ENCODE measurements around the gene GRN. TPM values are rescaled to one million over a fixed set of nuclear protein-coding genes. Genes with fewer than 3 reads are reported as not detected.

The GRN gene
- total and polyA plus RNA-seq, 2 of the 13 experiments (the other 11 are each of a cell fraction or from before 2014, with no cell fraction given): 86.6 to 143 TPM

GRCh38 chr17:44350733-44351226 lies 5.7 kb downstream of the GRN start (continued):
- TF ChIP-seq HOXA5 (CRISPR knock-in tag; IDR thresholded peaks at IDR 0.05): no peak
- TF ChIP-seq GMEB1 (CRISPR knock-in tag; IDR thresholded peaks at IDR 0.05; ENCODE audit: borderline replicate concordance): no peak
- no peak for TF ChIP-seq MXD3 (CRISPR knock-in tag; IDR thresholded peaks at IDR 0.05)
- TF ChIP-seq ZNF510 (CRISPR knock-in tag; IDR thresholded peaks at IDR 0.05; ENCODE audit: low read depth): no peak
- no peak for TF ChIP-seq ZNF234 (CRISPR knock-in tag; conservative IDR thresholded peaks at IDR 0.05)
- TF ChIP-seq HOXA9 (CRISPR knock-in tag; IDR thresholded peaks at IDR 0.05; ENCODE audit: borderline replicate concordance): no peak
- TF ChIP-seq ZNF790 (CRISPR knock-in tag; IDR thresholded peaks at IDR 0.05; ENCODE audit: borderline replicate concordance): no peak
- no peak for TF ChIP-seq KLF11 (CRISPR knock-in tag; IDR thresholded peaks at IDR 0.05)
- TF ChIP-seq ZNF598 (CRISPR knock-in tag; IDR thresholded peaks at IDR 0.05; ENCODE audit: borderline replicate concordance): no peak
- 0 out of 2 replicates have a peak, but pooled peaks have one; percentile 27 for TF ChIP-seq IRF9 (CRISPR knock-in tag; IDR thresholded peaks at IDR 0.05; ENCODE audit: borderline replicate concordance)
- TF ChIP-seq, protein P1, sequence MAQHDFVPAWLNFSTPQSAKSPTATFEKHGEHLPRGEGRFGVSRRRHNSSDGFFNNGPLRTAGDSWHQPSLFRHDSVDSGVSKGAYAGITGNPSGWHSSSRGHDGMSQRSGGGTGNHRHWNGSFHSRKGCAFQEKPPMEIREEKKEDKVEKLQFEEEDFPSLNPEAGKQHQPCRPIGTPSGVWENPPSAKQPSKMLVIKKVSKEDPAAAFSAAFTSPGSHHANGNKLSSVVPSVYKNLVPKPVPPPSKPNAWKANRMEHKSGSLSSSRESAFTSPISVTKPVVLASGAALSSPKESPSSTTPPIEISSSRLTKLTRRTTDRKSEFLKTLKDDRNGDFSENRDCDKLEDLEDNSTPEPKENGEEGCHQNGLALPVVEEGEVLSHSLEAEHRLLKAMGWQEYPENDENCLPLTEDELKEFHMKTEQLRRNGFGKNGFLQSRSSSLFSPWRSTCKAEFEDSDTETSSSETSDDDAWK (CRISPR knock-in tag; IDR thresholded peaks at IDR 0.05): no peak
- no peak for TF ChIP-seq THAP7 (CRISPR knock-in tag; IDR thresholded peaks at IDR 0.05)
- no peak for TF ChIP-seq ZSCAN31 (CRISPR knock-in tag; IDR thresholded peaks at IDR 0.05; ENCODE audit: low read depth)
- peak; percentile 55; the same call in 1 of the 2 replicates for TF ChIP-seq ZNF691 (CRISPR knock-in tag; IDR thresholded peaks at IDR 0.05; ENCODE audit: borderline replicate concordance, low read depth)
- no peak for TF ChIP-seq GTF3A (CRISPR knock-in tag; conservative IDR thresholded peaks at IDR 0.05)
- TF ChIP-seq ZNF776 (CRISPR knock-in tag; IDR thresholded peaks at IDR 0.05): no peak; the same call in 1 of the 2 replicates
- TF ChIP-seq, protein P2, sequence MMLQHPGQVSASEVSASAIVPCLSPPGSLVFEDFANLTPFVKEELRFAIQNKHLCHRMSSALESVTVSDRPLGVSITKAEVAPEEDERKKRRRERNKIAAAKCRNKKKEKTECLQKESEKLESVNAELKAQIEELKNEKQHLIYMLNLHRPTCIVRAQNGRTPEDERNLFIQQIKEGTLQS (CRISPR knock-in tag; IDR thresholded peaks at IDR 0.05): no peak
- TF ChIP-seq PRPF4 (IDR thresholded peaks at IDR 0.05; ENCODE audit: low read depth, low read length, poor library complexity, severe bottlenecking): no peak
- no peak for TF ChIP-seq KMT2B (CRISPR knock-in tag; IDR thresholded peaks at IDR 0.05)
- no peak for TF ChIP-seq HNF4G (IDR thresholded peaks at IDR 0.05; ENCODE audit: borderline replicate concordance, low read depth, low read length)
- TF ChIP-seq HNF4G (CRISPR knock-in tag; IDR thresholded peaks at IDR 0.05; ENCODE audit: borderline replicate concordance, low read depth): no peak
- 0 out of 2 replicates have a peak, but pooled peaks have one; percentile 45 for TF ChIP-seq ZNF225 (CRISPR knock-in tag; IDR thresholded peaks at IDR 0.05)
- no peak for TF ChIP-seq ZNF558 (CRISPR knock-in tag; IDR thresholded peaks at IDR 0.05; ENCODE audit: borderline replicate concordance)
